Right lobe of liver (tissue), 4 donors: ENCODE data around the gene MS4A15.

Experiments
- CTCF ChIP-seq, 4 donors: fragments of 200-600 bp in 3 of 4; fragments of 450-650 bp in 1 of 4; IDR thresholded peaks; one replicate each; pipeline versions ENCODE4 v1.5.1 to v1.8.0; 2016 to 2022; ENCODE audit warnings: antibody characterized with exemption in 4 of 4, mild to moderate bottlenecking in 2 of 4
- POLR2A ChIP-seq: fragments of 450-650 bp; IDR thresholded peaks from one replicate; pipeline ENCODE4 v1.6.1; 2017; ENCODE audit warnings: antibody characterized with exemption, mild to moderate bottlenecking
- donor health status: DM: no; HTN: no; CAD: no.
- donor health status: DM: no; HTN: no; CAD: no.
- donor health status: DM: no; HTN: yes; CAD: no.

GRCh38 chr11:60706931-60707330 is 49.7 kb upstream of the MS4A15 start:
- TF ChIP-seq CTCF (IDR thresholded peaks at IDR 0.05) (no peak), POLR2A (no peak)
